AG08396 (cell line): ENCODE measurements around the gene CCDC54.
A peak's percentile ranks its signal among the peaks of the same experiment; 100 is the strongest.

ENCODE experiments used
- DNase-seq: peaks from one replicate; pipeline ENCODE4 v3.0.0; 2012; ENCODE audit warnings: low spot score, mixed read lengths

The CCDC54 gene

DNA sequence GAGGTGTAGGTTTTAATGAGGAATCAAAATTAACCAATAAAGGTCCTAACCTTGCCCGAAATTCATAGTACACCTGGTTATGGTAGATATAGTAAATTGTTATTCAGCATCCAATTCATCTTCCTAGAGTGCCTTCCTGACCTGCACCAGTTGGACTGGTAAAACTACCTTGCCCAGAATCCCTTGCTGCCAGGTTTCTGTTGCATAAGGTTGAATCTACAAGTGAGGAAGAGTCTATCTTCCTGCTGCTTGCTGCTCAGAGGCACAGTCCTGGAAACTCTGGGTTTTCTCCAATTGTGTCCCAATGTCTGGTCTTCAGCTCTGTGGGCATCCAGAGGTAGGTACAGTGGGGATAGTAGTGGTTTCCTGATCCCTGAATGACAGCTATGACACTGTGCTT lies 17.3 kb downstream of the CCDC54 start:
- DNase-seq = no peak

DNA sequence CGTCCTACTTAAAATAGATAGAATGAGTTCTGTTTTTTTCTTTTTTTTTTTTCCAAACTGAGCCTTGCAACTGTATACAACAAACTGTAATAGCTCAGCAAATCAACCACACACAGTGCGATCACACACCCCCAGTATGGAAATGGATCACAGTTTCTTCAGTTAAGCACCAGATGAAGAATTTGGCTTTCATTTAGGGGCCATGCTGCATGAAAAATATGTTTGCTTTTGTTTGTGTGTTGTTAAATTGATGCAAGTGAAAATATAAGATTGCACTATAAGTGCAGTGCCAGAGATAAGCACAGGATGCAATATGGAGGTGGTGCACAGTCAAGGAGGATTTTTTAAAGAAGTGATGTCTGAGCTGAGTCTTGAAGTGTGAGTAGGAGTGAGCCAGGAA lies 17.8 kb downstream of the CCDC54 start:
- no peak for DNase-seq

DNA sequence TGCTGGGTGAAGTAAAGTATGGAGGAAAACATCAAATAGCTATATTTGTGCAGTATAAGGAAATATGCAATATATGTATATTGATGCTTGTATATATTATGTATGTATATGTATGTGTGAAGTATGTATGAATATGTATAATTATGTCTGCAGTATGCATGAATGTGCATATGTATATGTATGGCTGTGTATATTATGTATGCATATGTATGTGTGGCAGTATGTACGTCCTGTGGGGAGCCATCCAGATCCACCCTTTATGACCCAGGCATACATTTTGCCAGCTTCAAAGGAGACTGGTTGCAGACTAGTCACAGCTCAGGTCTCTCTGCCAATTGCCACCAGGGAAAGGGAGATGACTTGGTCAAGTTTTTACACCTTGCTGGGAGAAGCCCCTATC lies 24.1 kb downstream of the CCDC54 start:
- no peak for DNase-seq

DNA sequence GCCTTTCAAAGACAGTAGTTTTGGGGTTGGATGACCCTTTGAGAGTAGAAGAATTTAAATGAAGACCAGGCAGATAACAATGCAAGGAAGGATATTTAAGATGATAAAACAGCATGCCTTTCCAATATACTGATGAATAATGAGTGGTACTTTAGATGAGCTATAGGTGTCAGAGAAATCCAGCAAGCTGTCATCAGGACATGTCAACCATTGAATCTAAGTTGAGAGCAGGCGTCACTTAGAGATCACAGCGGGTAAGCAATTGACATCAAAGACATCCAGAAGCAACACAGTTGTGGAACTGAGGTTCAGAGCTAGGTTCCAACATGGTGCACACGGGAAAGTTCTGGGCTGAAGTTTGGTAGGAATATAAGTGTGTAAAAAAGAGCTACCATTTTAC lies 25.0 kb downstream of the CCDC54 start:
- no peak for DNase-seq

DNA sequence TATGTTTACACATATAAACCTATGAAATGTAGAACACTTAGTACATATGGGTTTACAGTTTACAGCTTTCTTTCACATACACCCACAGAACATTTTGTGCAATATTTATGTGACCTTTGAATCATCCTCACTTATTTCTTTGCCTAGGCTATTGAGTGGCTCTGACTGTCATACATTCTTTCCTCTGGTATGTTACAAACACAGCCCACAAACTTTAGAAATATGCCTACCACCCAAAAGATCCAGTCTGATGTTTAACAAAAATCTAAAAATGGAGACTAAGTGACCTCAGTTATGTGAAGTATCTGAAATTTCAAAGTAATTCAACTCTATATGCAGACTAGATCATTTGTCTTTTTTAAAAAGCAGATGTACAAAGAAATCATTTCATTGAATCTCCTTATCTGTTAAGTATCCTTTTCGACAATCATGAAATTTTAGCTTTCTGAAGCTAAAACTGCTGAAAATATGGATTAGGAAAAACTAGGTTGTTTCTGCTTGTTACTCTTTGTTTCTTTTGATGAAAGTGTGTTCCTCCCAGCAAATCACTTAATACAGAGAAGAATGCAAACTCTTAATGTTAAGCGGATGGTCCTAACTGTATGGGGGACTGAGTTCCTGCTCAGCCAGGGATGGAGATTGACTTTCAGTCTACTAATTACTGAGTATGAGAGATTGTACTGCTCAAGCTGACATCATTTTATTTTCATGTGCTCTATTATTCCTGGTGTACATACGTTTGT lies 27.7 kb downstream of the CCDC54 start:
- peak; percentile 61 for DNase-seq

DNA sequence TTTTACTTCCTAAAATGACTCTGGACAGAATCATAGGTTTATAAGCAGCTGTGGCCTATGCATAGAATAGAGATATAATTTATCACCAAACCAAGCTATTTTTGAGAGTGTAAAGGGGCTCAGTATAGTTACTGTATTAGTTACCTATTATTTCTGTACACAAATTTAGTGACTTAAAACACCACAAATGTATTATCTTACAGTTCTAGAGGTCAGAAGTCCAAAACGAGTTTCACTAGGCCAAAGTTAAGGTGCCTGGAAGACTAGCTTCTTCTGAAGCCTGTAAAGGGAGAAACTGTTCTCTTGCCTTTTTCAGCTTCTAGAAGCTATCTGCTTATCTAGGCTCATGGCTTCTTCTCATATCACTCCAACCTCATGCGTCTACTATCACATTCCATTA lies 30.1 kb downstream of the CCDC54 start:
- no peak for DNase-seq

DNA sequence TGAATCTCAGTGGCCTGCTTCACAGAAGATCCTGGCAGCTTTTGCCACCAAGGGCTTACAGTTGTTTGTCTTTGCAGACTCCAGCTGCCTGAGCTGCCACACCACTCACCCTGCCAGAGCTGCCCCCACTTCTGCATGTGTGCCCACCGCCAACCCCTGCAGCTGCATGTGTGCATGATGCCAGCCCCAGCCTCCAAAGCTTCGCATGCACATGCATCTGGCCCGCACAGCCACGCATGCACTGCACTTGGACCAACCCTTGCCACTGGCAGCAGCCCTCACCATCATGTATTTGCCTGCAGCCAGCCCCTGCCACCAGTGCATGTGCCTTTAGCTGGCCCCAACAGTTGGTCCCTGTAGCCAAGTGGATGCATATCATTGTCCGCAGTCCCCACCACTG lies 31.3 kb downstream of the CCDC54 start:
- no peak for DNase-seq

DNA sequence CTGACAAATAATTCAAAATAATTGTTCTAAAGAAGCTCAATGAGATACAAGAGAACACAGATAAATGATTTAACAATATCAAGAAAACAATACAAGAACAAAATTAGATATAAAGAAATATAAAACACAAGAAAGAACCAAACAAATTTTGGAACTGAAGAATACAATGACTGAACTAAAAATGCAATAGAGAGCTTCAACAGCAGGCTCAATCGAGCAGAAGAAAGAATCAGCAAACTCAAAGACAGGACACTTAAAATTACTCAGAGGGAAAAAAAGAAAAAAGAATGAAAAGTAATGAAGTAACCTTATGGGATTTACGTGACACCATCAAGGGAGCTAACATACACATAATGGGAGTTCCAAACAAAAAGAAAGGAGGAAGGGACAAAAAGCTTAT lies 32.1 kb downstream of the CCDC54 start:
- no peak for DNase-seq

DNA sequence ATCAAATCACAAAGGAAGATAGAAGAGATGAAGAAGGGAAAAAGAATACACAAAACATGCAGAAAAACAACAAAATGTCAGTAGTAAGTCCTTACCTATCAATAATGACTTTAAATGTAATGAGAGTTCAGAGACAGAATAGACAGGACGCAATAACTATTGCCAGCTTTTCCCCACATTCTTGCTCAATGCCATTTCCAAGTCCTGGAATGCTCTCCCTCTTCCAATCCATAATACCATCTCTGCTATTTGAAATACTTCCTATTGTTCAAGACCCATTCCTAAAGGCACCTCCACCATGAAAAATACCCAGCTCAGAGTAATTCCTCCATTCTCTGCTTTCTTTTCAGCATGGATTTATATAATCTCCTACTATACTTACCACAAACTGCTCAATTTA lies 33.4 kb downstream of the CCDC54 start:
- no peak for DNase-seq

DNA sequence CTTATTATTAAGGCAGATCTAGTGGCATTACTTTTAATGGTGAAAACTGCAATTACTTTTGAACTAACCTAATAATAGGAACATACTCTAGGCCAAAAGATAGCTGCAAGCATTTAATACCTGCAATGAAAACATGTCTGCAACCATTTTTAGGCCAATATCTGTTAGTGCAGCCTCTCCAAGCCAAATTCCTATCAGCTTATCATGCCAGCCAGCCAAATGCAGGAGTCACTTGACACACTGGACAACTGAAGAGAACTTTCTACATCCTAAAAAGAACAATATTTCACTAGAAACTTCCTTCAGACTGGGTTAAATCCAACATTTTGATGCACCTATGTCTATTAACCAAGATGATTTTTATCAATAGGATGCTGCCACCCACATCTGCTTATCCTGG lies 33.8 kb downstream of the CCDC54 start:
- DNase-seq = no peak

DNA sequence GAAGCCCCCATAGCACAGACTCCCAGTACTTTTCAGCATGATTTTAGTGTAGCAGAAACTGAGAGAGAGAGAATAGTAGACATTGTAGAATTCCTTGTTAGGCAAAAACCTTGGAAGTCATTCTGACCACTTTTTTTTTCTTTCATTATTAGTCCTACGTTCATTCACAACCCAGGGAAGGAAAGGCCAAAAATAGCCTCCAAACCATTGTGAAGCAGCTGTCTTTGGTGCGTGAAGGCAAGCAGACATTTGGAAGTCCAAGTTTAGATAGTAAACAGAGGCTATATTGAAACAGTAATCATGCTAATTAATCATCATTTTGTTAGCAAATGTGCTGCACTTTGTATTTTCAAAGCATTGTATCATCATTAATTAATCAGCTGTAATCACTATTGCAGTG lies 34.5 kb downstream of the CCDC54 start:
- DNase-seq = no peak

DNA sequence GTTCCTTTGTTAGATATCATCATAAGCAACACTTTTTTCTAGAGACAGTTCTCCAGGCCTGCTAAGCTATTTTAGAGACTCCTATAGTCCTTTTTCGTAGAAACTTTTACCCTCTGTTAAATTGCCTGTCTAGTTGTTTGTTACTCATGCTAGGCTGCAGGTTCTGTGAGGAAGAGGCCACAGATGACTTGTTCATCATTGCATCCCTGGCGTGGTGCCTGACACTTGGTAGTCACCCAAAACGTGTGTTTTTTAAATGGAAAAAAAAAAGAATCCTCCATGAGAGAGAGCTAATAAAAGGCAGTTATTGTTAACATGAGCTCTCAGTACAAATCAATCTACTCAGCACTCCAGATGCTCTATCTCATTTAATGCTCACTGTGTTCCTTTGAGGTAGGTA lies 35.1 kb downstream of the CCDC54 start:
- no peak for DNase-seq

DNA sequence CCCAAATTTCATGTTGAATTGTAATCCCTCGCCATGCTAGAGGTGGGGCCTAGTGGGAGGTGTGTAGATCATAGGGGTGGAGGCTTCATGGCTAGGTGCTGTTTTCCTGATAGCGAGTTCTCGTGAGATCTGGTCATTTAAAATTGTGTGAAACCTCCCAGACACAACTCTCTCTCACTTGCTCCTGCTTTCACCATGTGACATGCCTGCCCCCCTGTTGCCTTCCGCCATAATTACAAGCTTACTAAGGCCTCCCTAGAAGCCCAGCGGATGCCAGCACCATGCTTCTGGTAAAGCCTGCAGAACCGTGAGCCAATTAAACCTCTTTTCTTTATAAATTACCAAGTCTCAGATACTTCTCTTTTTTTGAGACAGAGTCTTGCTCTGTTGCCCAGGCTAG lies 36.0 kb downstream of the CCDC54 start:
- no peak for DNase-seq

DNA sequence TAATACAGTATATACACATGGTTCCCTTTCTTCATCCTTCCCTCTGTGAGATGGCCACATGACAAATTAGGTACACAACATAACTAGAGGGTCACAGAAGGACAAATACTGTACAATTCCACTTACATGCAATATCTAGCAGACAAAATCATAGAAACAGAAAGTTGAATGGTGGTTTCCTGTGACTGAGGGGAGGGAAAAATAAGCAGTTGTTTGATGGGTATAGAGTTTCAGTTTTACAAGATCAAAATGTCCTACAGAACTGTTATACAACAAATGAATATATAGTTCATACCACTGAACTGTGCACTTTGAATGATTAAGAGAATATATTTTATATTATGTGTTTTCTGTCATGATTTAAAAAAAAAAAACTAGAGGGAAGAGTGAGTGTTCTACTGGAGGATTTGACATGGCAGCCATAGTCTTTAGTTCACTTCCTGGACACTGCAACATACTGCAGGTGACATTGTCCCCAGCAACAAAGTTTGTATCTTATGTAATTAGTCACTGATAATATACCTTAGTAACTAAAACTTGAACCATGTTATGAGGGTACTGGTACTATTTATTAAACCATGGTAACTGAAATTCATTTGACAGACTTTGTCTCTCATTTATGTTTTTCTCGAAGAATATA lies 37.2 kb downstream of the CCDC54 start:
- no peak for DNase-seq

DNA sequence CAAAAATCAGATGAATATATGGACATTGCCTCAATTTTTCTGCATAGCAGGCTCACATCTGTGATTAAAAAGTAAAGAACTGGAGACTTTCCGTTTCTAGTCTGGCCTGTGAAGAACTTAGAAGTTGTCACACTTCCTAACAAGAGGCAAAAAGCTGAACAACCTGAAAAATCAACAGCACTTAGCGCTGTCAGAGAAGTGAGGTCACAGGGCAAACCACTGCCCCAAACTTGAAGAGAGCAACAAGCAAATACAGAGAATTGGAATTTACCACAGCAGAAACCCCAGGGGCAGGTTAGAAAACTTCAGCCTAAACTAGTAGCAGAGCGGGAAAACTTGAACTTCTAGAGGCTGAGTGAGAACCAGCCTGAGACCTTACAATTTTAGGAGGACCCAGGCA lies 38.9 kb downstream of the CCDC54 start:
- no peak for DNase-seq

DNA sequence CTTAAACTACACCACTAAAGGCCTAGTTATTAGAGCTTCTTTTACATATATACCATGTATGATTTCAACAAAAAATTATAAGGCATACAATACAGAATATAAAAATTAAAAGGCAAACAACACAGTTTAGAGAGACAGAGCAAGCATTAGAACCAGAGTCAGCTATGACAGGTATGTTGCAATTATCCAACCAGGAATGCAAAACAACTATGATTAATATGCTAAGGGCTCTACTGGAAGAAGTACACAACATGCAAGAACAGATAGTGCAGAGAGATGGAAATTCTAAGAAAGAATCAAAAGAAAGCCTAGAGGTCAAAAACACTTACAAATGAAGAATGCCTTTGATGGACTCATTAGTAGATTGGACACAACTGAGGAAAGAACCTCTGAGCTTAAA lies 39.6 kb downstream of the CCDC54 start:
- no peak for DNase-seq

DNA sequence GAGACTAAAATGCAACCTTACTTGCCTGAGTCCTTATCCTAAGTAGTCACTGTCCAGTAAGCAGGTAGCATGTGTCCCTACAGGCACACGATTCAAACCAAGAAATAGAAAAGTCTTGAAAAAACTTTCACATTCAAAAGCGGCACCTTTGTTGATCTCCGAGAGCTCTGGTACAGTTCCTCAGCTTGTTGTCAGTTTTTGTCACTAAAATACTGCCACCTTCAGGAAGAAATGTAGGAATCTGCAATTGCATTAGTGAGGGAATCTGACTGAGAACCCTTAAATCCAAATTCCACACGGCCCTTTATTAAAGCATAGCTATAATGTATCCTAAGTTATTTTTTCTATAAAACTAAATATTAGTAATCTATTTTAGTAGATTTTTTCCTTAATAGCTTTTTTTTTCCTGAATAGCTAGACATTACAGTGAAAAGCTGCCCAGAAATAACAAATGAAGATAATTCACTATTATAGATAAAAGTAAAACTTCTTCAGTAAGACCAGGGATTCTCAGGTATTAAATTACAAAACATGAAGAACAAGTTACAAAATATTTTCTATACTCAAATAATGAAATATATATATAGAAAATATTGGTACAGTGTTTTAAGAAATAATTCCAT lies 44.0 kb downstream of the CCDC54 start:
- peak; percentile 48 for DNase-seq

DNA sequence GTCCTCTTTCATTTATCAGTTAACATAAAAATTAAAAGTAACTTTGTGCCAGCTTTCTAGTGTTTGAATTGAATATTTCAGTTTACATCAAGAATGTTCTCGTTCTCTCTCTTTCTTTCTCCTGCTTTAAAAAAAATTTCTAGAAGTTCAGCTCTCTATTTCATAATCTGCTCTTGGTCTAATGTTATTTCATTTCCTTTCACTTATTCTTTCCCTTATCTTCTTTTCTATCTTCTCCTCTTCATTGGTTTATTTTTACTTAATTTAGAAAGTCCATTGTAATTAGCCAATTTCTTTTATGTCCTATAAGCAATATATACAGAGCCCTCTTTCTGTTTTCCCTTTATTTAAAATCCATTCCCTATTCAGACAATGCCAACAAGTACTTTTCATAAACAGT lies 44.6 kb downstream of the CCDC54 start:
- no peak for DNase-seq

DNA sequence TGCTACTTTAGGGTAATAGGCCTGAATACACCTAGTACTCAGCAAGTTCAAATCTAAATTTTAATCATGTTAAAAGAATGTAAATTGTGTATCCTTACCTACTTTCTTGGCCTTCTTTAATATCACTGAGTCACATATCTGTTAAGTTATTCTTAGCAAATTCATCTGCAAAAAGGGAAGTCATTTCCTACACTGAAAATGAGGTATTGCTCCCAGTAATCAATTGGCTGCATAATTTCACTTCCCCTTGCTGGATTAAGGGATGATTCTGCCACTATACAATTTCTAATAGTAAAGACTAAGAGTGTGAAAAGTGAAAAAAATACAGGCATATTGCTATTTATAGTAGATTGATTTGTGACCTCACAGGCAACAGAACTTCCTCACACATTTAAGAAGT lies 47.8 kb downstream of the CCDC54 start:
- DNase-seq = no peak

DNA sequence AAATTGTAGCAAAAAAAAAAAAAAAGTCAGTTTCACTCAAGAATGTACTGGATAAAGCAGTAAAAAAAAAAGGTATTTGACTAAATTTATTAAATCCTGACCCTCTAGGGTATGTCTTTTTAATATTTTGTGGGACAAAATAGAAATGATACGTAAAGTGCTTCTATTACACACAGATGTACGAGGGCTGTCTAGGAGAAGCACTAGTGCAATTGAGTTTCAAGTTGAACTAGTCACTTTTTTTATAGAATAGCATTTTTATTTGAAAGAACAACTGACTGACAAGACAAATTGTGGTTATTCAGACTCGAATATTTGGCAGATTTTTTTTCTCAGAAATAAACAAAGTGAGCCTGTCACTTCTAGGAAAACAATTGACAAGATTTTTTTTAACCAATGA lies 49.0 kb downstream of the CCDC54 start:
- no peak for DNase-seq
